GM21786 (cell line): ENCODE measurements around the gene TNFRSF18.
"Not testable (repeated sequence)": the region's sequence is repeated elsewhere in the genome, so short reads cannot be mapped to it uniquely, and the experiment has no call there.

Source experiments
- ATAC-seq: cut with Tn5 transposase; IDR thresholded peaks from one replicate; pipeline ENCODE4 v1.9.1; 2021; ENCODE audit not compliant: unreplicated experiment

TNFRSF18 gene

DNA sequence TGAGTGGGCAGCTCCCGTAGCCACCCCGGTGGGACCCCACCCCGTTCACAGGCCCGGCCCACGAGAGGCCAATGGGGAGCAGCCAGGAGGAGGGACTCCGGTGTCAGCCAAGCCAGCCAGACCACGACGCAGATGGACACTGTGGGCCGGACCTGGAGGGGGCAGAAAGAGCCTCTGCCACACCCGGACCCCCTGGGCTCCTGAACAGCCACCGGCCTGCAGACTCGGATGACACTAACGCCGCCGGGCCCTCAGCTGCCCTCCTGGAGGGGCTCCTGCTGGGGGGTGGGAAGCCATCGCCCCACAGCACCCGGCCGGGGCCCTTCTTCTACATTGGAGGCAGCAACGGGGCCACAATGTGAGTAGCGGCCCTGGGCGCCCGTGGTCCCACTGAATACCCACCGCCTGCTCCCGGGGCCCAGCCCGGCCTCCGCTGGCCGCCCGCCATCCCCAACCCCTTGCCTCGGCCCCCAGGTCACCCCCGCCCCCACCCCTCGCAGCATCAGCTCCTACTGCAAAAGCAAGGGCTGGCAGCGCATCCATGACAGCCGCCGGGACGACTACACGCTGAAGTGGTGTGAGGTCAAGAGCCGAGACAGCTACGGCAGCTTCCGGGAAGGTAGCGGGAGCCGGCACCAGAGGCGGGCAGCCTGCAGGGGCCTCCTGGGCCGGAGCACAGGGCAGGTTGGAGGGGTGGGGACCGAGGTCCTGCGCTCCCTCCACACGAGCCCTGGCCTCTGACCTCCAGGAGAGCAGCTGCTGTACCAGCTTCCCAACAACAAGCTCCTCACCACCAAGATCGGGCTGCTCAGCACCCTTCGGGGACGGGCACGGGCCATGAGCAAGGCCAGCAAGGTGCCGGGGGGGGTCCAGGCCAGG is 26.2 kb downstream of the TNFRSF18 start:
- no peak for ATAC-seq

DNA sequence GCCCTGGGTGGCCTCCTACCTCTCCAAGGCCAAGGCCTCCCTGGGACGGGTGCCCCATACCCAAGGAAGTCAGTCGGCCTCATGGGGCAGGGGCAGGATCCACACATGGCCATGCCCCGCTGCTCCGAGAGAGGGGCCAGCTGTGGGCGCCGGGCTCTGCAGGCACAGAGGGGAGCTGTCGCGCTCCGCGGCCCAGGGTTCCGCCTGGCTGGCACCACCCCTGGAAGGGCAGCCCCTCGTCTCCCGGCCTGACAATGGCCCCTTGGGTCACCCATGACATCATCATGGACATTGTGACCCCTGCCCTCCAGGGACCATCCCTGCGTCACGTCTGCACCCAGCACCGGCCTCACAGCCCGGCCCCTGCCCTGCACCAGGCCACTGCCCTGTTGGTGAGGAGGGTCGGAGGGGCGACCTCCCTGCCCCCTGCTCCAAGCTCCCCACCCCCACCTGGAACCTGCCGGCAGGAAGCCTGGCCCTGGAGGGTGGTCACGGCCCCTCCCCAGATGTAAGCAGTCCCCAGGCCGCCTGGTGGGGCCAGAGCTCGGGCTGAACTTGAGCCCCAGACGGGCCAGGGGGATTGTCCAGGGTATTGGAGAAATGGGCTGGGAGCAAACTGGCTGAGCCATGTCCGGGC is 26.9 kb downstream of the TNFRSF18 start:
- no peak for ATAC-seq

- no peak for ATAC-seq
Observed at GRCh38 chr1:1178794-1179331, 27.5 kb downstream of the TNFRSF18 start.

DNA sequence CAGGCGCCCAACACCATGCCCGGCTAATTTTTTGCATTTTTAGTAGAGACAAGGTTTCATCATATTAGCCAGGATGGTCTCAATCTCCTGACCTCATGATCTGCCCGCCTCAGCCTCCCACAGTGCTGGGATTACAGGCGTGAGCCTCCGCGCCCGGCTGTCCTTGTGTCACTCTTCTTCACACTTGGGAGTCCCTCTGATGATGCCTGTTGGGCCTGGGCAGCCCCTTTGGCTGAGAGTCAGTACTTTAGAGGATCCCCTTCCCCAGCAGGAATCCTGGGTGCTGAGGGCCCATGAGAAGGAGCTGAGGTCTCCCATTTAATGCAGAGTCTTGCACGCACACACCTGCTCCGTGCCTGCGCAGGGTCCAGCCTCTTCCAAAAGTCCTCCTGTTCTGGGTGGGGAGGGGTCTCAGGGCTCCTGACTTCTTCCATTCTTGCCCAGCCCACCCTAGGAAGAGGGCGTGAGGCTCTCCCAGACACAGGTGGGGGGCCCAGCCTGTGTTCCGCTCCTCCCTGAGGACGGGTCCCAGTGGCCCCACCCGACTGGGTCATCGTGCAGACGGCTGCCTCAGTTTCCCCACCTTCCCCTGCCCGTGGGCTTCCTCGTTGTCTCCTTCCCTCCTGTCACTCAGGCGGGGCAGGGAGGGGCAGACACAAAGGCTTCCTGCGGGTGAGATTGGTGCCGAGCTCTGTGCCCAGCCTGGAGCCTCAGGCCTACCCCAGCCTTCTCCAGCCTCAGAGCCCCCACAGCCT is 28.8 kb downstream of the TNFRSF18 start:
- no peak for ATAC-seq

- no peak for ATAC-seq
Observed at GRCh38 chr1:1176931-1177330, 29.5 kb downstream of the TNFRSF18 start.

DNA sequence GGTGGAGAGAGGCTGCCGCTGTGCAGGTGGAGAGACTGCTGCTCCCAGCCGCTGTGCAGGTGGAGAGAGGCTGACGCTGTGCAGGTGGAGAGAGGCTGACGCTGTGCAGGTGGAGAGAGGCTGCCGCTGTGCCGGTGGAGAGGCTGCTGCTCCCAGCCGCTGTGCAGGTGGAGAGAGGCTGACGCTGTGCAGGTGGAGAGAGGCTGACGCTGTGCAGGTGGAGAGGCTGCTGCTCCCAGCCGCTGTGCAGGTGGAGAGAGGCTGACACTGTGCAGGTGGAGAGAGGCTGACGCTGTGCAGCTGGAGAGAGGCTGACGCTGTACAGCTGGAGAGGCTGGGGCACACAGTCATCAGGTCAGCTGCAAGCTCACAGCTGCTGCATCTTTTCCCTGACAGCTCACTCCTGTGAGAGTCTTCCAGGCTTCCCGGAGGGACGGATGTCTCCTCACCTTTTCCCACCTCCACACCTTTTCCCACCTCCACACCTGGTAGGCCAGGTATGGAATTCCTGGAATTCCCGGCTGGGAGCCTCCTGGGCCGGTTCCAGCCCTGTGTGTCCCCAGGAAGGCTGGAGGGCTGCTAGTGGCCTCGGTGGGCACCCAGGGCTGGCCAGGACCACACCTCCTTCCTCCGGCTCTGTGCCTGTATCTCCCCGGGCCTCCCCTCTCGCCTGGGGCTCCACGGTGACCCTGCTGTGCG is 30.2 kb downstream of the TNFRSF18 start:
- ATAC-seq: not testable (repeated sequence)

DNA sequence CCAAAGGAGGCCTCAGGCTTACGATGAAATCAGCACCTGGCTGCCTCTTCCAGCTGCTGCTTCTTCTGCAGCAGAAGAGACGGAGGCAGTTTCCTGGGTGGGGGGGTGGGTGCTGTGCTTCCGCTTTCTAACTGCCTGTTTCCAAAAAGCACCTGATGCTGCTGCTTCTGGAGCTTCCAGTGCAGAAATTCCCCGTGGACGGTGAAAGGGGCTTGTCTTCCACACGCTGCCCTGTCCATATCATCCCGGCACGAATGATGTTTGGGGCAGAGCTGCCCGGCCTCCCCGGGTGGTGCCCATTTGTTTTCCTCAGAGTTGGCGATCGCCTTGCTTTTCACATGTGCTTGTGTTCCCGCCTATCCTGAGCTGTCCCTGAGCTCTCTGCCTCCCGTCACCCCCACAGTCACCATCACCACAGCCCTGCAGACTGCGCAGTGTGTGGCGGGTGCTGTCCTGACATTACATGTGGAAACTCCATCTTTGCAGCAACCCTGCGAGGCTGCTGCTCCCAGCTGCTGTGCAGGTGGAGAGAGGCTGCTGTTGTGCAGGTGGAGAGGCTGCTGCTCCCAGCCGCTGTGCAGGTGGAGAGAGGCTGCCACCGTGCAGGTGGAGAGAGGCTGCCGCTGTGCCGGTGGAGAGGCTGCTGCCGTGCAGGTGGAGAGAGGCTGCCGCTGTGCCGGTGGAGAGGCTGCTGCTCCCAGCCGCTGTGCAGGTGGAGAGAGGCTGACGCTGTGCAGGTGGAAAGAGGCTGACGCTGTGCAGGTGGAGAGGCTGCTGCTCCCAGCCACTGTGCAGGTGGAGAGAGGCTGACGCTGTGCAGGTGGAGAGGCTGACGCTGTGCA is 30.9 kb downstream of the TNFRSF18 start:
- no peak for ATAC-seq

DNA sequence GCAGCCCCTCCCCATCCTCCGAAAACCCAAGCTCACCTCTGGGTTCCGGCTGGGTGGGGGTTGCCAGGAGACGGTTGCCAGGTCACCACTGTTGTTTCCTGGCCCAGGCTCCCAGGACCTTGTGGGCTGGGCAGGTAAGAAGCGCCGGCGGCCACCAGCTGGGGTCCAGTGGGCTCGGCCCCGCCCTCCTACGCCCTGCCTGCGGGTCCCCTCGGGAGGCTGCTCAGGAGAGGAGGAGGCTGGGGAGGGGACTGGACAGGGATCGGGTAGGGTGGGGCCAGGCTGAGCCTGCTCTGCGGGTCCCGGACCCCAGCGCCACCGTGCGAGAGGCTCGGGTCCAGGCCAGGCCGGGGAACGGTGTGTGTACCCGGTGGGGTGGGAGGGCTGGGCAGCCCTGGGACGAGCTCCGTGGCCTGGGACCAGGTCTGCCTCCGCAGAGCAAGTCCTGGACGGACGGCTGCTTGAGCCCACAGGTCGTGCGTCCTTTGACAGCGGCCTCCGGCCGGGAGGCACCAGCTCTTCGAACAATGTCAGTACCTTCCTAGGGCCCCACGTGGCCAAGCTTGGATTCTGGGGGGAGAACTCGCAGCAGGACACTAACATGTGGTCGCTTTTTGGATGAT is 32.5 kb downstream of the TNFRSF18 start, which contains the start of gene TTLL10:
TTLL10 (plus strand) TSS at position 88 of the 623 bp plus-strand sequence. CDS start 5,336 bp downstream, outside the sequence.
- ATAC-seq: no peak

- ATAC-seq: no peak
Observed at GRCh38 chr1:1173061-1173792, 33.2 kb downstream of the TNFRSF18 start.

DNA sequence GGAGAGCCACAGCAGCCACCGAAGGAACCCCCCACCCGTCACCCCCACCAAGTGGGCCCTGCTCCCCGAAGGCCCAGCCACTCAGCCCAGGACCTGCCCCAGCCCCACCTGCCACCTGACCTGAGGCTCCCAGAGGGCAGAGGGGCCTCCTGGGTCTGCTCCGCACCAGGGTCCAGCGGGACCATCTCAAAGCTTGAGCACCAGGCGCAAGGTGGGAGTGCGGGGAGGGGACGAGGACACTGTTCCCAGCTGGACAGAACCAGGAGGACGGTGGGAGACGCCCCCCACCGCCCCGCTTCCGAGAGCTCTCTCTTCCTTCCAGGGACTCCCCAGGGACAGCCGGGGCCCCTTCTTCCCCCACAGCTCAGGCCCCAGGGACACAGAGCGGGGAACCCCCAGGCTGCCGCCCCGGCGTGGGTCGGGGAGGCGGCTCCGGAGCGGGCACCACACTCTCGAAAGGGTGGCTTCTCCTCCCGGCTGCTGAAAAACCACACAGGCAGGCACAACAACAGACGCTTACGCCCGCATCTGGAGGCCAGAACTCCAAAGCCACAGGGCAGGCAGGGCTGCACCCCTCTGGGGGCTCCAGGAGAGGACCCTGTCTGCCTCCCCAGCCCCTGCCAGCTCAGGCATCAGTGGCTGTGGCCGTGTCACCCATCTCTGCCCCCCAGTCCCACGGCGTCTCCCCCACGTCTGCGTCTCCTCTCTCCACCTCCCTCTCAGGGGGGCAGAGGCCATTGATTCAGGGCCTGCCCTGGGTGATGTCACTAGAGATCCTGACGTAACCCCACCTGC is 34.6 kb downstream of the TNFRSF18 start:
- no peak for ATAC-seq

- ATAC-seq: no peak
Observed at GRCh38 chr1:1171161-1171545, 35.2 kb downstream of the TNFRSF18 start.

GRCh38 chr1:1170215-1171091 is 35.9 kb downstream of the TNFRSF18 start:
- no peak for ATAC-seq

- no peak for ATAC-seq
Observed at GRCh38 chr1:1169429-1170214, 36.8 kb downstream of the TNFRSF18 start.

DNA sequence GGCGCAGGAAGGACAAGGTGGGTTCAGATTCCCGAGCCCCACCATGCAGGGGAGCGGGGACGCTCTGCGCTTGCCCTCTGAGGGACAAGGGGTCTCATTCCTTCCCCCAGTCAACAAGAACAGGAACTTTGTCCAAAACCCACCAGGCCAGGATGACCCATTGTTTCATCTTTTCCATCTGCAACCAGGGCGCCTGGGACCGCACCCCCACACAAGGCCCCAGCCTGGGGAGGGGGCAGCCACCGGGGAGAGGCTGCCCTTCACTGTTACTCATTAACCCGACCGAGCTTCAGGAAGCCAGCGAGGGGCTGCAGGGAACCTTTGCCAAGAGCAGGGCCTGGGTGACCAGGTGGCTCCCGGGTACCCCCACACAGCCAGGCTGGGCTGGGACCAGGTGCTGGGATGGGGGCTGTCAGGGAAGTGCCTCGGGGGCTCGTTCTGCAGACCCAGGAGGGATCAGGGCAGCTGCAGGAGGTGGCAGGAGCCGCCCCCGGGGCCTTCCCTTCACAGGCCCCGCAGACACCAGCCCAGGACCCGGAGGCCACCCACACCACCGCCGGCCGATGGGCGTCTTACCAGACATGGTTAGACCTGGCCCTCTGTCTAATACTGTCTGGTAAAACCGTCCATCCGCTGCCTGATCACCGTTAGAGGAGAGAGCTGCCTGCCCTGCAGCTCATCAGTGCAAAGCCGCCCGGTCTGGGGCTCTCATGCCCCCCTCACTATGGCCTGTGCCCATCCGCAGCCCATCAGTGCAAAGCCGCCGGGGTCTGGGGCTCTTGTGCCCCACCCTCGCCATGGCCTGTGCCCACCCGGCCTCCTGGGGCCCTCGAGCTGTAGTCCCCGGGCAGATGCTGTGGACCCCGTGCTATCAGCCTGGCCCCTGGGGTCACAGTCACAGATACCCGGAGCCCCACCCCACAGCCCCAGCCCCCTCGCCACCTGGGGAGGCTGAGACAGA is 37.7 kb downstream of the TNFRSF18 start:
- ATAC-seq: no peak

GRCh38 chr1:1167841-1168450 is 38.4 kb downstream of the TNFRSF18 start:
- no peak for ATAC-seq
